ENCODE measurements around the gene TCOF1. TPM values are rescaled to one million over a fixed set of nuclear protein-coding genes. Genes with fewer than 3 reads are reported as not detected.

The TCOF1 gene, protein sequence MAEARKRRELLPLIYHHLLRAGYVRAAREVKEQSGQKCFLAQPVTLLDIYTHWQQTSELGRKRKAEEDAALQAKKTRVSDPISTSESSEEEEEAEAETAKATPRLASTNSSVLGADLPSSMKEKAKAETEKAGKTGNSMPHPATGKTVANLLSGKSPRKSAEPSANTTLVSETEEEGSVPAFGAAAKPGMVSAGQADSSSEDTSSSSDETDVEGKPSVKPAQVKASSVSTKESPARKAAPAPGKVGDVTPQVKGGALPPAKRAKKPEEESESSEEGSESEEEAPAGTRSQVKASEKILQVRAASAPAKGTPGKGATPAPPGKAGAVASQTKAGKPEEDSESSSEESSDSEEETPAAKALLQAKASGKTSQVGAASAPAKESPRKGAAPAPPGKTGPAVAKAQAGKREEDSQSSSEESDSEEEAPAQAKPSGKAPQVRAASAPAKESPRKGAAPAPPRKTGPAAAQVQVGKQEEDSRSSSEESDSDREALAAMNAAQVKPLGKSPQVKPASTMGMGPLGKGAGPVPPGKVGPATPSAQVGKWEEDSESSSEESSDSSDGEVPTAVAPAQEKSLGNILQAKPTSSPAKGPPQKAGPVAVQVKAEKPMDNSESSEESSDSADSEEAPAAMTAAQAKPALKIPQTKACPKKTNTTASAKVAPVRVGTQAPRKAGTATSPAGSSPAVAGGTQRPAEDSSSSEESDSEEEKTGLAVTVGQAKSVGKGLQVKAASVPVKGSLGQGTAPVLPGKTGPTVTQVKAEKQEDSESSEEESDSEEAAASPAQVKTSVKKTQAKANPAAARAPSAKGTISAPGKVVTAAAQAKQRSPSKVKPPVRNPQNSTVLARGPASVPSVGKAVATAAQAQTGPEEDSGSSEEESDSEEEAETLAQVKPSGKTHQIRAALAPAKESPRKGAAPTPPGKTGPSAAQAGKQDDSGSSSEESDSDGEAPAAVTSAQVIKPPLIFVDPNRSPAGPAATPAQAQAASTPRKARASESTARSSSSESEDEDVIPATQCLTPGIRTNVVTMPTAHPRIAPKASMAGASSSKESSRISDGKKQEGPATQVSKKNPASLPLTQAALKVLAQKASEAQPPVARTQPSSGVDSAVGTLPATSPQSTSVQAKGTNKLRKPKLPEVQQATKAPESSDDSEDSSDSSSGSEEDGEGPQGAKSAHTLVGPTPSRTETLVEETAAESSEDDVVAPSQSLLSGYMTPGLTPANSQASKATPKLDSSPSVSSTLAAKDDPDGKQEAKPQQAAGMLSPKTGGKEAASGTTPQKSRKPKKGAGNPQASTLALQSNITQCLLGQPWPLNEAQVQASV (N-terminal part only)
- total RNA-seq = 10 to 100 TPM; 19.4 to 85.0 (median 28.2) TPM

- H3K27ac ChIP-seq = peak within 1 kb of the TSS; percentile 59 to 81 (median 70)
- no peaks in the 10 kb centered on the region for H3K9me3 ChIP-seq
- H3K36me3 ChIP-seq = peaks cover 0 to 17% (median 0%) of the 10 kb centered on the region in 3 donors
- peak; percentile 98 to 99 (median 99) for DNase-seq
- peak within 1 kb of the TSS; percentile 71 to 95 (median 86) for H3K4me3 ChIP-seq
- TF ChIP-seq POLR2A (IDR thresholded peaks at IDR 0.05) = peak in 1 of 2 donors; percentile 12
- no peak for TF ChIP-seq CTCF (IDR thresholded peaks at IDR 0.05)
- peaks cover 7 to 20% (median 7%) of the 10 kb centered on the region in 4 donors for H3K4me1 ChIP-seq
- H3K27me3 ChIP-seq = no peaks in the 10 kb centered on the region
Observed at GRCh38 chr5:150357326-150358260, at the start of gene TCOF1. Gene TCOF1 (plus strand): TSS chr5:150357697. CDS start chr5:150357747, 50 bp downstream.

- DNase-seq = no peak
Observed at GRCh38 chr5:150309101-150309885, 48.2 kb upstream of the TCOF1 start.

GRCh38 chr5:150309886-150310239 is 47.6 kb upstream of the TCOF1 start:
- Histone ChIP-seq H3K4me3 (no peak overlapping the region), H3K4me1 (no peaks in the 10 kb centered on the region), H3K27me3 (no peaks in the 10 kb centered on the region), H3K27ac (no peak overlapping the region), H3K9me3 (no peaks in the 10 kb centered on the region), H3K36me3 (no peaks in the 10 kb centered on the region)
- TF ChIP-seq CTCF (IDR thresholded peaks at IDR 0.05) (no peak), POLR2A (IDR thresholded peaks at IDR 0.05) (no peak)
- DNase-seq = no peak

More at GRCh38 chr5:150309101-150309885, 48.2 kb upstream of the TCOF1 start:
- H3K9me3 ChIP-seq = no peaks in the 10 kb centered on the region
- TF ChIP-seq CTCF (IDR thresholded peaks at IDR 0.05) = no peak
- TF ChIP-seq POLR2A (IDR thresholded peaks at IDR 0.05) = no peak
- H3K4me1 ChIP-seq = no peaks in the 10 kb centered on the region
- H3K36me3 ChIP-seq = no peaks in the 10 kb centered on the region
- H3K4me3 ChIP-seq = no peak overlapping the region
- no peak overlapping the region for H3K27ac ChIP-seq
- no peaks in the 10 kb centered on the region for H3K27me3 ChIP-seq

DNA sequence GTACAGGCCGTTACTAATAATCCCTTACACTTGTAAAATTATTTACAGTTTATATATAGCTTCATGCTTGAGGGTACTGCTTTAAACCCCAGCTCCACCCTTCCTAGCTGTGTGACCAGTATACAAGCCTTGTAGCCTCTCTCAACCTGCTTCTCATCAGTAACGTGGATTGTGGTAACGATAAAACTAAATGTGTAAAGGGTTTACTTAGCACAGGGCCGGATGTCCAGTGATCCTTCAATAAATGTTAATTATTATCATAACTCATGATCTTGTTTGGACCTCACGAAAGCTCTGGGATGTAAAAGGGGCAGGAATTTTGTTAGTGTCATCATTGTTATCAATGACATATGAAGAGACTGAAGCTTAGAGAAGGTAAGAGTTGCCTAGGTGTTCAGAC is 47.3 kb upstream of the TCOF1 start:
- Histone ChIP-seq H3K36me3 (no peaks in the 10 kb centered on the region), H3K9me3 (no peaks in the 10 kb centered on the region), H3K4me3 (no peak overlapping the region), H3K27ac (no peak overlapping the region), H3K4me1 (no peaks in the 10 kb centered on the region), H3K27me3 (no peaks in the 10 kb centered on the region)
- DNase-seq = no peak
- TF ChIP-seq POLR2A (IDR thresholded peaks at IDR 0.05) (no peak), CTCF (IDR thresholded peaks at IDR 0.05) (no peak)
